K562 (cell line): Measurements from ENCODE around the gene KRT83.

Experiments used
- CBX2 ChIP-seq: fragments of 200-600 bp; sonication (generic); IDR thresholded peaks from one replicate; pipeline ENCODE4 v1.6.1; 2012; ENCODE audit warnings: mild to moderate bottlenecking, low read length, inconsistent platforms; ENCODE audit not compliant: insufficient read depth, poor library complexity, severe bottlenecking
- CC2D1A ChIP-seq: fragments of 450-650 bp; IDR thresholded peaks from 2 replicates; pipeline ENCODE4 v1.6.1; 2017; ENCODE audit warnings: mild to moderate bottlenecking
- HNRNPUL1 ChIP-seq: fragments of 200-400 bp; formaldehyde crosslinking; IDR thresholded peaks from 2 replicates; pipeline ENCODE4 v1.6.1; 2017; ENCODE audit warnings: low read length
- JUN ChIP-seq, 2 experiments: sonication (generic) in 1 of 2; formaldehyde crosslinking in 1 of 2; IDR thresholded peaks; 2 replicates each; pipeline versions ENCODE4 v1.6.1 to v1.8.0; 2012 to 2022; ENCODE audit warnings: borderline replicate concordance in 2 of 2, mild to moderate bottlenecking in 2 of 2, improper control_type of control experiment in 1 of 2, low read depth in 1 of 2, low read length in 1 of 2, missing genetic modification reagents in 1 of 2
- NFYB ChIP-seq: IDR thresholded peaks from 2 replicates; pipeline ENCODE4 v1.6.1; 2011; ENCODE audit warnings: mild to moderate bottlenecking, moderate library complexity; ENCODE audit not compliant: insufficient read length; ENCODE audit errors: extremely low read depth
- ZBTB7A ChIP-seq: IDR thresholded peaks from 2 replicates; pipeline ENCODE4 v1.6.1; 2011; ENCODE audit warnings: low read depth, mild to moderate bottlenecking, low read length, moderate library complexity, borderline replicate concordance; ENCODE audit not compliant: control insufficient read depth
- ZNF780A ChIP-seq: fragments of 250-450 bp; sonication (Bioruptor Pico); IDR thresholded peaks from 2 replicates; pipeline ENCODE4 v1.5.0; 2021; ENCODE audit warnings: mild to moderate bottlenecking
- TF ChIP-seq, protein P1 (sequence below): IDR thresholded peaks from 2 replicates; pipeline ENCODE4 v1.6.1; 2011; ENCODE audit warnings: borderline replicate concordance, low read depth, mild to moderate bottlenecking, moderate library complexity, low read length; ENCODE audit not compliant: insufficient read depth, poor library complexity, severe bottlenecking
- TF ChIP-seq, protein P2 (sequence below), 3 experiments: fragments of 200-800 bp in 1 of 3; fragments of 250-450 bp in 1 of 3; fragments of 450-650 bp in 1 of 3; sonication (Bioruptor Pico) in 1 of 3; sonication (Bioruptor generic) in 1 of 3; formaldehyde crosslinking in 1 of 3; IDR thresholded peaks; 2 replicates each; pipeline versions ENCODE4 v1.6.1 to v1.8.0; 2016 to 2022; ENCODE audit warnings: mild to moderate bottlenecking in 2 of 3, missing genetic modification characterization in 2 of 3, missing compliant biosample characterization in 1 of 3, moderate library complexity in 1 of 3
- TF ChIP-seq, protein P3 (sequence below): fragments of 250-450 bp; sonication (Bioruptor Pico); IDR thresholded peaks from 2 replicates; pipeline ENCODE4 v1.4.0; 2020; ENCODE audit warnings: mild to moderate bottlenecking, moderate library complexity
- TF ChIP-seq, protein P4 (sequence below), 3 experiments: IDR thresholded peaks in 2 of 3; conservative IDR thresholded peaks in 1 of 3; 2 replicates each; pipeline ENCODE4 v1.5.1; 2011 to 2012; ENCODE audit warnings: low read length in 3 of 3, mild to moderate bottlenecking in 3 of 3, control low read depth in 2 of 3, improper control_type of control experiment in 1 of 3, inconsistent platforms in 1 of 3, low read depth in 1 of 3, mixed read lengths in 1 of 3, moderate library complexity in 1 of 3; ENCODE audit not compliant: insufficient read depth in 2 of 3
- TF ChIP-seq, protein P5 (sequence below): fragments of 250-450 bp; sonication (Bioruptor Pico); IDR thresholded peaks from 2 replicates; pipeline ENCODE4 v1.4.0; 2020; ENCODE audit warnings: borderline replicate concordance
- TF ChIP-seq, protein P6 (sequence below): fragments of 450-650 bp; formaldehyde crosslinking; IDR thresholded peaks from 2 replicates; pipeline ENCODE4 v1.4.0; 2020; ENCODE audit warnings: mild to moderate bottlenecking
- TF ChIP-seq, protein P7 (sequence below): sonication (generic); formaldehyde crosslinking; IDR thresholded peaks from 2 replicates; pipeline ENCODE4 v1.8.1; 2023; ENCODE audit warnings: mild to moderate bottlenecking, missing genetic modification reagents

DNA sequence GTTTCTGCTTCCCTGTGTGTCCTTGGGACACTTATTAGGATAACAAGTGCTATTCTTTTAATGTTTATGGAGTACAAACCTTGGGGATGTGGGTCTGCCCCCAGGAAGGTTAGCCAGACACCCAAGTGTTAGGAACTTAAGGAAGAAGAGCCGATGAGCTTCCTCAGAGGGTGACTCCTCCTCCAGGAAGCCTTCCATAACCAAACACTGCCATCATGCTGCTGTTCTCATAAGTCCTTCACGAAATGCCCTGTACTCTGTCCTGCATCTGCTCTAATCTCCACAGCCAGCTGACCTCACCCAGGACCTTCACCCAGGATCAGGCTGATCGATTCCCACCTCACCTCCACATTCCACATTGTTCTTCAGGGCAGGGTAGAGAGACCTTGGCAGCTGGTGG is 47.3 kb upstream of the KRT83 start:
- TF ChIP-seq, protein P1, sequence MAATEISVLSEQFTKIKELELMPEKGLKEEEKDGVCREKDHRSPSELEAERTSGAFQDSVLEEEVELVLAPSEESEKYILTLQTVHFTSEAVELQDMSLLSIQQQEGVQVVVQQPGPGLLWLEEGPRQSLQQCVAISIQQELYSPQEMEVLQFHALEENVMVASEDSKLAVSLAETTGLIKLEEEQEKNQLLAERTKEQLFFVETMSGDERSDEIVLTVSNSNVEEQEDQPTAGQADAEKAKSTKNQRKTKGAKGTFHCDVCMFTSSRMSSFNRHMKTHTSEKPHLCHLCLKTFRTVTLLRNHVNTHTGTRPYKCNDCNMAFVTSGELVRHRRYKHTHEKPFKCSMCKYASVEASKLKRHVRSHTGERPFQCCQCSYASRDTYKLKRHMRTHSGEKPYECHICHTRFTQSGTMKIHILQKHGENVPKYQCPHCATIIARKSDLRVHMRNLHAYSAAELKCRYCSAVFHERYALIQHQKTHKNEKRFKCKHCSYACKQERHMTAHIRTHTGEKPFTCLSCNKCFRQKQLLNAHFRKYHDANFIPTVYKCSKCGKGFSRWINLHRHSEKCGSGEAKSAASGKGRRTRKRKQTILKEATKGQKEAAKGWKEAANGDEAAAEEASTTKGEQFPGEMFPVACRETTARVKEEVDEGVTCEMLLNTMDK: no peak
- TF ChIP-seq, protein P2, sequence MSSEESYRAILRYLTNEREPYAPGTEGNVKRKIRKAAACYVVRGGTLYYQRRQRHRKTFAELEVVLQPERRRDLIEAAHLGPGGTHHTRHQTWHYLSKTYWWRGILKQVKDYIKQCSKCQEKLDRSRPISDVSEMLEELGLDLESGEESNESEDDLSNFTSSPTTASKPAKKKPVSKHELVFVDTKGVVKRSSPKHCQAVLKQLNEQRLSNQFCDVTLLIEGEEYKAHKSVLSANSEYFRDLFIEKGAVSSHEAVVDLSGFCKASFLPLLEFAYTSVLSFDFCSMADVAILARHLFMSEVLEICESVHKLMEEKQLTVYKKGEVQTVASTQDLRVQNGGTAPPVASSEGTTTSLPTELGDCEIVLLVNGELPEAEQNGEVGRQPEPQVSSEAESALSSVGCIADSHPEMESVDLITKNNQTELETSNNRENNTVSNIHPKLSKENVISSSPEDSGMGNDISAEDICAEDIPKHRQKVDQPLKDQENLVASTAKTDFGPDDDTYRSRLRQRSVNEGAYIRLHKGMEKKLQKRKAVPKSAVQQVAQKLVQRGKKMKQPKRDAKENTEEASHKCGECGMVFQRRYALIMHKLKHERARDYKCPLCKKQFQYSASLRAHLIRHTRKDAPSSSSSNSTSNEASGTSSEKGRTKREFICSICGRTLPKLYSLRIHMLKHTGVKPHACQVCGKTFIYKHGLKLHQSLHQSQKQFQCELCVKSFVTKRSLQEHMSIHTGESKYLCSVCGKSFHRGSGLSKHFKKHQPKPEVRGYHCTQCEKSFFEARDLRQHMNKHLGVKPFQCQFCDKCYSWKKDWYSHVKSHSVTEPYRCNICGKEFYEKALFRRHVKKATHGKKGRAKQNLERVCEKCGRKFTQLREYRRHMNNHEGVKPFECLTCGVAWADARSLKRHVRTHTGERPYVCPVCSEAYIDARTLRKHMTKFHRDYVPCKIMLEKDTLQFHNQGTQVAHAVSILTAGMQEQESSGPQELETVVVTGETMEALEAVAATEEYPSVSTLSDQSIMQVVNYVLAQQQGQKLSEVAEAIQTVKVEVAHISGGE (CRISPR knock-in tag; IDR thresholded peaks at IDR 0.05): no peak
- TF ChIP-seq CC2D1A: no peak
- TF ChIP-seq, protein P3, sequence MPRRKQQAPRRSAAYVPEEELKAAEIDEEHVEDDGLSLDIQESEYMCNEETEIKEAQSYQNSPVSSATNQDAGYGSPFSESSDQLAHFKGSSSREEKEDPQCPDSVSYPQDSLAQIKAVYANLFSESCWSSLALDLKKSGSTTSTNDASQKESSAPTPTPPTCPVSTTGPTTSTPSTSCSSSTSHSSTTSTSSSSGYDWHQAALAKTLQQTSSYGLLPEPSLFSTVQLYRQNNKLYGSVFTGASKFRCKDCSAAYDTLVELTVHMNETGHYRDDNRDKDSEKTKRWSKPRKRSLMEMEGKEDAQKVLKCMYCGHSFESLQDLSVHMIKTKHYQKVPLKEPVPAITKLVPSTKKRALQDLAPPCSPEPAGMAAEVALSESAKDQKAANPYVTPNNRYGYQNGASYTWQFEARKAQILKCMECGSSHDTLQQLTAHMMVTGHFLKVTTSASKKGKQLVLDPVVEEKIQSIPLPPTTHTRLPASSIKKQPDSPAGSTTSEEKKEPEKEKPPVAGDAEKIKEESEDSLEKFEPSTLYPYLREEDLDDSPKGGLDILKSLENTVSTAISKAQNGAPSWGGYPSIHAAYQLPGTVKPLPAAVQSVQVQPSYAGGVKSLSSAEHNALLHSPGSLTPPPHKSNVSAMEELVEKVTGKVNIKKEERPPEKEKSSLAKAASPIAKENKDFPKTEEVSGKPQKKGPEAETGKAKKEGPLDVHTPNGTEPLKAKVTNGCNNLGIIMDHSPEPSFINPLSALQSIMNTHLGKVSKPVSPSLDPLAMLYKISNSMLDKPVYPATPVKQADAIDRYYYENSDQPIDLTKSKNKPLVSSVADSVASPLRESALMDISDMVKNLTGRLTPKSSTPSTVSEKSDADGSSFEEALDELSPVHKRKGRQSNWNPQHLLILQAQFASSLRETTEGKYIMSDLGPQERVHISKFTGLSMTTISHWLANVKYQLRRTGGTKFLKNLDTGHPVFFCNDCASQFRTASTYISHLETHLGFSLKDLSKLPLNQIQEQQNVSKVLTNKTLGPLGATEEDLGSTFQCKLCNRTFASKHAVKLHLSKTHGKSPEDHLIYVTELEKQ (CRISPR knock-in tag): no peak
- TF ChIP-seq ZNF780A (CRISPR knock-in tag): no peak
- no peak for TF ChIP-seq NFYB
- TF ChIP-seq JUN (IDR thresholded peaks at IDR 0.05; ENCODE audit: borderline replicate concordance, low read depth, low read length): no peak
- no peak for TF ChIP-seq JUN (CRISPR knock-in tag; IDR thresholded peaks at IDR 0.05; ENCODE audit: borderline replicate concordance)
- TF ChIP-seq, protein P4, sequence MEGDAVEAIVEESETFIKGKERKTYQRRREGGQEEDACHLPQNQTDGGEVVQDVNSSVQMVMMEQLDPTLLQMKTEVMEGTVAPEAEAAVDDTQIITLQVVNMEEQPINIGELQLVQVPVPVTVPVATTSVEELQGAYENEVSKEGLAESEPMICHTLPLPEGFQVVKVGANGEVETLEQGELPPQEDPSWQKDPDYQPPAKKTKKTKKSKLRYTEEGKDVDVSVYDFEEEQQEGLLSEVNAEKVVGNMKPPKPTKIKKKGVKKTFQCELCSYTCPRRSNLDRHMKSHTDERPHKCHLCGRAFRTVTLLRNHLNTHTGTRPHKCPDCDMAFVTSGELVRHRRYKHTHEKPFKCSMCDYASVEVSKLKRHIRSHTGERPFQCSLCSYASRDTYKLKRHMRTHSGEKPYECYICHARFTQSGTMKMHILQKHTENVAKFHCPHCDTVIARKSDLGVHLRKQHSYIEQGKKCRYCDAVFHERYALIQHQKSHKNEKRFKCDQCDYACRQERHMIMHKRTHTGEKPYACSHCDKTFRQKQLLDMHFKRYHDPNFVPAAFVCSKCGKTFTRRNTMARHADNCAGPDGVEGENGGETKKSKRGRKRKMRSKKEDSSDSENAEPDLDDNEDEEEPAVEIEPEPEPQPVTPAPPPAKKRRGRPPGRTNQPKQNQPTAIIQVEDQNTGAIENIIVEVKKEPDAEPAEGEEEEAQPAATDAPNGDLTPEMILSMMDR (IDR thresholded peaks at IDR 0.05 in 2 of 3, conservative IDR thresholded peaks at IDR 0.05 in 1 of 3; ENCODE audit: insufficient read depth in 2 of 3, low read depth in 1 of 3, low read length in 3 of 3): no peak
- TF ChIP-seq HNRNPUL1: no peak
- TF ChIP-seq CBX2: no peak
- TF ChIP-seq, protein P5, sequence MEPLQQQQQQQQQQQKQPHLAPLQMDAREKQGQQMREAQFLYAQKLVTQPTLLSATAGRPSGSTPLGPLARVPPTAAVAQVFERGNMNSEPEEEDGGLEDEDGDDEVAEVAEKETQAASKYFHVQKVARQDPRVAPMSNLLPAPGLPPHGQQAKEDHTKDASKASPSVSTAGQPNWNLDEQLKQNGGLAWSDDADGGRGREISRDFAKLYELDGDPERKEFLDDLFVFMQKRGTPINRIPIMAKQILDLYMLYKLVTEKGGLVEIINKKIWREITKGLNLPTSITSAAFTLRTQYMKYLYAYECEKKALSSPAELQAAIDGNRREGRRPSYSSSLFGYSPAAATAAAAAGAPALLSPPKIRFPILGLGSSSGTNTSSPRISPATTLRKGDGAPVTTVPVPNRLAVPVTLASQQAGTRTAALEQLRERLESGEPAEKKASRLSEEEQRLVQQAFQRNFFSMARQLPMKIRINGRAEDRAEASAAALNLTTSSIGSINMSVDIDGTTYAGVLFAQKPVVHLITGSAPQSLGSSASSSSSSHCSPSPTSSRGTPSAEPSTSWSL: no peak
- TF ChIP-seq, protein P6, sequence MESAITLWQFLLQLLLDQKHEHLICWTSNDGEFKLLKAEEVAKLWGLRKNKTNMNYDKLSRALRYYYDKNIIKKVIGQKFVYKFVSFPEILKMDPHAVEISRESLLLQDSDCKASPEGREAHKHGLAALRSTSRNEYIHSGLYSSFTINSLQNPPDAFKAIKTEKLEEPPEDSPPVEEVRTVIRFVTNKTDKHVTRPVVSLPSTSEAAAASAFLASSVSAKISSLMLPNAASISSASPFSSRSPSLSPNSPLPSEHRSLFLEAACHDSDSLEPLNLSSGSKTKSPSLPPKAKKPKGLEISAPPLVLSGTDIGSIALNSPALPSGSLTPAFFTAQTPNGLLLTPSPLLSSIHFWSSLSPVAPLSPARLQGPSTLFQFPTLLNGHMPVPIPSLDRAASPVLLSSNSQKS: no peak
- TF ChIP-seq, protein P7, sequence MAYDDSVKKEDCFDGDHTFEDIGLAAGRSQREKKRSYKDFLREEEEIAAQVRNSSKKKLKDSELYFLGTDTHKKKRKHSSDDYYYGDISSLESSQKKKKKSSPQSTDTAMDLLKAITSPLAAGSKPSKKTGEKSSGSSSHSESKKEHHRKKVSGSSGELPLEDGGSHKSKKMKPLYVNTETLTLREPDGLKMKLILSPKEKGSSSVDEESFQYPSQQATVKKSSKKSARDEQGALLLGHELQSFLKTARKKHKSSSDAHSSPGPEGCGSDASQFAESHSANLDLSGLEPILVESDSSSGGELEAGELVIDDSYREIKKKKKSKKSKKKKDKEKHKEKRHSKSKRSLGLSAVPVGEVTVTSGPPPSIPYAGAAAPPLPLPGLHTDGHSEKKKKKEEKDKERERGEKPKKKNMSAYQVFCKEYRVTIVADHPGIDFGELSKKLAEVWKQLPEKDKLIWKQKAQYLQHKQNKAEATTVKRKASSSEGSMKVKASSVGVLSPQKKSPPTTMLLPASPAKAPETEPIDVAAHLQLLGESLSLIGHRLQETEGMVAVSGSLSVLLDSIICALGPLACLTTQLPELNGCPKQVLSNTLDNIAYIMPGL (CRISPR knock-in tag): no peak
- no peak for TF ChIP-seq ZBTB7A
